Mucosa of stomach (tissue), 1 donor: Measurements from ENCODE around the gene CMIP.

Experiments used
- H3K27me3 ChIP-seq: one replicate; pipeline ENCODE4 v1.7.0; 2013; ENCODE audit warnings: mild to moderate bottlenecking, low read length; ENCODE audit not compliant: control insufficient read depth, insufficient read depth
- H3K36me3 ChIP-seq: one replicate; pipeline ENCODE4 v1.7.0; 2013; ENCODE audit warnings: low read length; ENCODE audit not compliant: control insufficient read depth, insufficient read depth
- H3K4me1 ChIP-seq: one replicate; pipeline ENCODE4 v1.7.0; 2013; ENCODE audit warnings: mild to moderate bottlenecking, low read length; ENCODE audit not compliant: control insufficient read depth, insufficient read depth
- H3K4me3 ChIP-seq: one replicate; pipeline ENCODE4 v1.7.0; 2013; ENCODE audit warnings: low read length
- H3K9ac ChIP-seq: one replicate; pipeline ENCODE4 v1.7.0; 2013; ENCODE audit warnings: mild to moderate bottlenecking, low read length, moderate library complexity
- H3K9me3 ChIP-seq: one replicate; pipeline ENCODE4 v1.7.0; 2013; ENCODE audit warnings: mild to moderate bottlenecking, low read length, moderate library complexity; ENCODE audit not compliant: control insufficient read depth
- donor health status: Pancreatic carcinoma.

The CMIP gene

GRCh38 chr16:81627729-81628244 lies 183.2 kb downstream of the CMIP start:
- H3K4me3 ChIP-seq: no peak overlapping the region
- H3K27me3 ChIP-seq: no peaks in the 10 kb centered on the region
- H3K36me3 ChIP-seq: peaks cover under 1% of the 10 kb centered on the region
- no peak overlapping the region for H3K9ac ChIP-seq
- peaks cover 31% of the 10 kb centered on the region for H3K4me1 ChIP-seq
- H3K9me3 ChIP-seq: no peaks in the 10 kb centered on the region

- Histone ChIP-seq H3K9ac (no peak overlapping the region), H3K4me1 (peaks cover 39% of the 10 kb centered on the region), H3K9me3 (no peaks in the 10 kb centered on the region), H3K36me3 (peaks cover 8% of the 10 kb centered on the region), H3K4me3 (no peak overlapping the region), H3K27me3 (no peaks in the 10 kb centered on the region)
Observed at GRCh38 chr16:81629034-81629802, 184.6 kb downstream of the CMIP start.

GRCh38 chr16:81629896-81630634 lies 185.5 kb downstream of the CMIP start:
- H3K9ac ChIP-seq: no peak overlapping the region
- peaks cover 8% of the 10 kb centered on the region for H3K36me3 ChIP-seq
- no peak overlapping the region for H3K4me3 ChIP-seq
- peaks cover 36% of the 10 kb centered on the region for H3K4me1 ChIP-seq
- no peaks in the 10 kb centered on the region for H3K27me3 ChIP-seq
- no peaks in the 10 kb centered on the region for H3K9me3 ChIP-seq

GRCh38 chr16:81630635-81631031 lies 186.0 kb downstream of the CMIP start:
- Histone ChIP-seq H3K27me3 (no peaks in the 10 kb centered on the region), H3K9ac (no peak overlapping the region), H3K4me3 (no peak overlapping the region), H3K9me3 (no peaks in the 10 kb centered on the region), H3K36me3 (peaks cover 8% of the 10 kb centered on the region), H3K4me1 (peaks cover 30% of the 10 kb centered on the region)

- Histone ChIP-seq H3K4me1 (peaks cover 21% of the 10 kb centered on the region), H3K27me3 (no peaks in the 10 kb centered on the region), H3K4me3 (no peak overlapping the region), H3K9me3 (no peaks in the 10 kb centered on the region), H3K36me3 (peaks cover 8% of the 10 kb centered on the region), H3K9ac (peak overlapping the region; percentile 10)
Observed at GRCh38 chr16:81632392-81633146, 188.0 kb downstream of the CMIP start.

- Histone ChIP-seq H3K9me3 (no peaks in the 10 kb centered on the region), H3K4me3 (no peak overlapping the region), H3K9ac (peak overlapping the region; percentile 10), H3K27me3 (no peaks in the 10 kb centered on the region), H3K4me1 (peaks cover 25% of the 10 kb centered on the region), H3K36me3 (peaks cover 8% of the 10 kb centered on the region)
Observed at GRCh38 chr16:81633147-81633619, 188.6 kb downstream of the CMIP start.

- Histone ChIP-seq H3K9me3 (no peaks in the 10 kb centered on the region), H3K27me3 (no peaks in the 10 kb centered on the region), H3K4me3 (no peak overlapping the region), H3K9ac (peak overlapping the region; percentile 10), H3K4me1 (peaks cover 25% of the 10 kb centered on the region), H3K36me3 (peaks cover 8% of the 10 kb centered on the region)
Observed at GRCh38 chr16:81633680-81634379, 189.2 kb downstream of the CMIP start.

GRCh38 chr16:81634380-81635062 lies 189.9 kb downstream of the CMIP start:
- H3K27me3 ChIP-seq: no peaks in the 10 kb centered on the region
- H3K9me3 ChIP-seq: no peaks in the 10 kb centered on the region
- peaks cover 8% of the 10 kb centered on the region for H3K36me3 ChIP-seq
- H3K9ac ChIP-seq: no peak overlapping the region
- peaks cover 25% of the 10 kb centered on the region for H3K4me1 ChIP-seq
- H3K4me3 ChIP-seq: no peak overlapping the region

GRCh38 chr16:81635063-81635937 lies 190.7 kb downstream of the CMIP start:
- Histone ChIP-seq H3K27me3 (no peaks in the 10 kb centered on the region), H3K9ac (no peak overlapping the region), H3K4me1 (peaks cover 25% of the 10 kb centered on the region), H3K4me3 (no peak overlapping the region), H3K36me3 (peaks cover 8% of the 10 kb centered on the region), H3K9me3 (no peaks in the 10 kb centered on the region)

- Histone ChIP-seq H3K36me3 (peaks cover 8% of the 10 kb centered on the region), H3K27me3 (no peaks in the 10 kb centered on the region), H3K9me3 (no peaks in the 10 kb centered on the region), H3K4me3 (no peak overlapping the region), H3K9ac (no peak overlapping the region), H3K4me1 (peaks cover 25% of the 10 kb centered on the region)
Observed at GRCh38 chr16:81636298-81636993, 191.8 kb downstream of the CMIP start.
